Smooth muscle cell (in vitro differentiated cells): Measurements from ENCODE around the gene TACC3. TPM values are rescaled to one million over a fixed set of nuclear protein-coding genes. Genes with fewer than 3 reads are reported as not detected.

Source experiments
- DNase-seq: peaks from one replicate; lab custom pipeline; 2025; ENCODE audit not compliant: unreplicated experiment; lab: John Stamatoyannopoulos, UW
- H2AFZ ChIP-seq: fragments of 200-600 bp; sonication (generic); 2 replicates; pipeline ENCODE4 v1.6.0; 2016; ENCODE audit warnings: antibody characterized with exemption, low read depth, mild to moderate bottlenecking
- H3F3A ChIP-seq: fragments of 200-600 bp; sonication (generic); 2 replicates; pipeline ENCODE4 v1.6.0; 2017; ENCODE audit warnings: antibody characterized with exemption, low read depth
- H3K27ac ChIP-seq: fragments of 200-600 bp; sonication (generic); 2 replicates; pipeline ENCODE4 v1.5.1; 2016; ENCODE audit warnings: low read depth, mild to moderate bottlenecking
- H3K27me3 ChIP-seq: fragments of 200-600 bp; sonication (generic); 2 replicates; pipeline ENCODE4 v1.6.1; 2016; ENCODE audit warnings: low read depth, mild to moderate bottlenecking
- H3K36me3 ChIP-seq: fragments of 200-600 bp; sonication (generic); 2 replicates; pipeline ENCODE4 v1.5.1; 2016; ENCODE audit warnings: low read depth
- H3K4me1 ChIP-seq: fragments of 200-600 bp; sonication (generic); 2 replicates; pipeline ENCODE4 v1.5.1; 2016; ENCODE audit warnings: low read depth
- H3K4me2 ChIP-seq: fragments of 200-600 bp; sonication (generic); 2 replicates; pipeline ENCODE4 v1.6.0; 2016; ENCODE audit warnings: mild to moderate bottlenecking
- H3K4me3 ChIP-seq: fragments of 200-600 bp; sonication (generic); 2 replicates; pipeline ENCODE4 v1.5.1; 2016; ENCODE audit warnings: mild to moderate bottlenecking
- H3K79me2 ChIP-seq: fragments of 200-600 bp; sonication (generic); 2 replicates; pipeline ENCODE4 v1.6.0; 2016; ENCODE audit warnings: low read depth, mild to moderate bottlenecking
- H3K9ac ChIP-seq: fragments of 200-600 bp; sonication (generic); 2 replicates; pipeline ENCODE4 v1.6.0; 2016; ENCODE audit warnings: low read depth
- H3K9me3 ChIP-seq: fragments of 200-600 bp; sonication (generic); replicated peaks from 2 replicates; pipeline ENCODE4 v1.5.1; 2016; ENCODE audit warnings: low read depth
- H4K20me1 ChIP-seq: fragments of 200-600 bp; sonication (generic); 2 replicates; pipeline ENCODE4 v1.6.0; 2016; ENCODE audit warnings: low read depth
- WGBS: methylation state at CpG from one replicate; pipeline ENCODE4 v1.1.7; 2016; ENCODE audit warnings: low lambda C conversion rate; 5-methylcytosine and 5-hydroxymethylcytosine counted together
- polyA plus RNA-seq: library from polyadenylated mRNA; unstranded; fragments of >200 nt; fragmentation: Nextera tagmentation; extraction: Ambion mirVana; gene quantifications from 2 replicates; pipeline ENCODE4 v1.2.1, GENCODE V29; 2016
- total RNA-seq: library from RNA; depleted of rRNA; stranded (reverse); fragments of >200 nt; gene quantifications from 2 replicates; pipeline ENCODE4 v1.2.3, GENCODE V29; 2014
- TF ChIP-seq, protein P1 (sequence below): fragments of 200-600 bp; sonication (generic); IDR thresholded peaks from 2 replicates; pipeline ENCODE4 v1.5.1; 2017; ENCODE audit warnings: borderline replicate concordance, mild to moderate bottlenecking, antibody characterized with exemption; ENCODE audit not compliant: insufficient read depth, poor library complexity, severe bottlenecking

Gene TACC3
- total and polyA plus RNA-seq, 2 experiments from 2014 or later = 12.5 to 19.4 TPM

DNA sequence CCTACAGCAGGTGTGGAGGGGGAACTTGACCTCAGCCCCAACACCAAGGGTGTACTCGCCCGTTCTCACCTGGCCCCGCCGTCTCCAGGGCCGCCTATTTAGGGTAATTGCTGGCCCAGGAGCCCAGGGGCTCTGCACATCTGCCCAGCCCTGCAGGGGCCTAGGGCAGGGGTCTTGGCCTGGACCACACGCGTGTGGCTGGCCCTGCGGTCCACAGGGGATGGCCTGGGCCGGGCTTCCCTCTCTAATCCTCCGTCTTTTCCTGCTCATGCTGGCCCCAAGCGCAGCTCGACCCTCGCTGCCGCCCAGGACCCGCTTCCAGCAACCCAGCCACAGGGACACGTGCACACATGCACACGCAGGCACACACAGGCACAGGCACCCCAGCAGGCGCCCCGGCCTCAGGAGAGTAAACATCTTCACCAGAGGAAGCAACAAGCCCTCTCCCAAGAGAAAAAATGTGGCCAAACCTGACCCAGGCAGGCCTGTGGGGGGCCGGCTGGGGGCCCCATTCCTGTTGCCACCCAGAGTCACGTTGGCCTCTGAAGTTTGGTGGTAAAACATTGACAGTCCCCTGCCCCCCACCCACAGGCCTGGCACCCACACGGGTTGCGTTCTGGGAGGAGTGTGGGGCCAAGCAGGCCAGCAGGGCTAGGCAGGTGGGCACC lies 47.2 kb downstream of the TACC3 start:
- Histone ChIP-seq H3K4me3 (peak overlapping the region; percentile 51), H3K79me2 (no peaks in the 10 kb centered on the region), H3K4me2 (peak overlapping the region; percentile 82), H2AFZ (no peak overlapping the region), H3K27ac (no peak overlapping the region), H3F3A (no peaks in the 10 kb centered on the region), H3K9me3 (no peaks in the 10 kb centered on the region), H3K9ac (no peak overlapping the region), H3K4me1 (peaks cover 56% of the 10 kb centered on the region), H3K36me3 (no peaks in the 10 kb centered on the region), H4K20me1 (no peaks in the 10 kb centered on the region), H3K27me3 (no peaks in the 10 kb centered on the region)
- TF ChIP-seq, protein P1, sequence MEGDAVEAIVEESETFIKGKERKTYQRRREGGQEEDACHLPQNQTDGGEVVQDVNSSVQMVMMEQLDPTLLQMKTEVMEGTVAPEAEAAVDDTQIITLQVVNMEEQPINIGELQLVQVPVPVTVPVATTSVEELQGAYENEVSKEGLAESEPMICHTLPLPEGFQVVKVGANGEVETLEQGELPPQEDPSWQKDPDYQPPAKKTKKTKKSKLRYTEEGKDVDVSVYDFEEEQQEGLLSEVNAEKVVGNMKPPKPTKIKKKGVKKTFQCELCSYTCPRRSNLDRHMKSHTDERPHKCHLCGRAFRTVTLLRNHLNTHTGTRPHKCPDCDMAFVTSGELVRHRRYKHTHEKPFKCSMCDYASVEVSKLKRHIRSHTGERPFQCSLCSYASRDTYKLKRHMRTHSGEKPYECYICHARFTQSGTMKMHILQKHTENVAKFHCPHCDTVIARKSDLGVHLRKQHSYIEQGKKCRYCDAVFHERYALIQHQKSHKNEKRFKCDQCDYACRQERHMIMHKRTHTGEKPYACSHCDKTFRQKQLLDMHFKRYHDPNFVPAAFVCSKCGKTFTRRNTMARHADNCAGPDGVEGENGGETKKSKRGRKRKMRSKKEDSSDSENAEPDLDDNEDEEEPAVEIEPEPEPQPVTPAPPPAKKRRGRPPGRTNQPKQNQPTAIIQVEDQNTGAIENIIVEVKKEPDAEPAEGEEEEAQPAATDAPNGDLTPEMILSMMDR = no peak
- 58% methylated on average over 22 of the region's 23 CpGs for WGBS
- no peak for DNase-seq

DNA sequence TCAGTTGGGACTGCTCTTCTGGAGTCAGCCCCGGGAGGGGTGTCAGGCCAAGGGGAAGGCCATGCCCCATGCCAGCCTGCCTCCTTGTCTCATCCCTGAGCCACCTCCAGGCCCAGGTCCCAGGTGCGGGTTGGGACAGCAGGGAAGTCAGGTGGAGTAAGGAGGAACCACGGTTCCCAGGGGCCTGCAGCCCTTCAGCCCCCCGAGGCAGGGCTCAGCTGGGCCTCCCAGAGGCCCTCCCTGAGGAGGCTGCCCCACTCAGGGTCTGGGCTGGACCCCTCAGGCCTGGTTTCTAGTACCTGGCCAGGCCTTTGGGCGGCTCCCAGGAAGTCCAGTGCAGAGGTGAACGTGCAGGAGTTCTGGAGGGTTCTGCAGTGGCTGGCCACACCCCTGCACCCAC lies 48.4 kb downstream of the TACC3 start:
- WGBS = 87% methylated on average over 6 of the region's 6 CpGs
- no peaks in the 10 kb centered on the region for H3K27me3 ChIP-seq
- peaks cover 52% of the 10 kb centered on the region for H3K4me1 ChIP-seq
- H3K79me2 ChIP-seq = no peaks in the 10 kb centered on the region
- no peaks in the 10 kb centered on the region for H3K9me3 ChIP-seq
- H3F3A ChIP-seq = no peaks in the 10 kb centered on the region
- DNase-seq = no peak
- no peak overlapping the region for H3K4me3 ChIP-seq
- TF ChIP-seq, protein P1 = no peak
- H3K4me2 ChIP-seq = no peak overlapping the region
- H3K9ac ChIP-seq = no peak overlapping the region
- H3K36me3 ChIP-seq = no peaks in the 10 kb centered on the region
- no peaks in the 10 kb centered on the region for H4K20me1 ChIP-seq
- no peak overlapping the region for H3K27ac ChIP-seq
- H2AFZ ChIP-seq = no peak overlapping the region

DNA sequence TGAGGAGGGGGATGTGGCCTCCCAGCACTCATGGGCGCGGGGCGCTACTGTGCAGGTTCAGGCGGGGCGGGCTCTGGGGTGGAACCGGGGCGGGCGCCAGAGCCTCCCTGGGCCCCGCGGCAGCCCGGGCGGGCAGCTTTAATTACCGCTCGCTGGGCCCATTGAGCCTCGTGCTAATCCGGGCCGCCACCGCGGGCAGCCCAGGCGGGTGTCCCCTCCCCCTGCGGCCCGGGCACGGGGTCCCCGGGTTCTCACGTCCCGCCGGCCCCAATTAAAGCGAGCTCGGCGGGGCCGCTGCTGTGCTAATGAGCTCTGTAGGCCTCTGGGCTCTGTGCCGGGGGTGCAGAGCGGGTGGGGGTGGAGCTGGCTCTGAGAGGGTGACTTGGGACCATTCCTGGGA lies 48.9 kb downstream of the TACC3 start:
- Histone ChIP-seq H3K79me2 (no peaks in the 10 kb centered on the region), H2AFZ (no peak overlapping the region), H3K9me3 (no peaks in the 10 kb centered on the region), H3K4me1 (peaks cover 52% of the 10 kb centered on the region), H3K4me2 (no peak overlapping the region), H4K20me1 (no peaks in the 10 kb centered on the region), H3F3A (no peaks in the 10 kb centered on the region), H3K36me3 (no peaks in the 10 kb centered on the region), H3K27ac (no peak overlapping the region), H3K27me3 (no peaks in the 10 kb centered on the region), H3K9ac (no peak overlapping the region), H3K4me3 (no peak overlapping the region)
- 74% methylated on average over 20 of the region's 33 CpGs for WGBS
- no peak for DNase-seq
- TF ChIP-seq, protein P1 = no peak

DNA sequence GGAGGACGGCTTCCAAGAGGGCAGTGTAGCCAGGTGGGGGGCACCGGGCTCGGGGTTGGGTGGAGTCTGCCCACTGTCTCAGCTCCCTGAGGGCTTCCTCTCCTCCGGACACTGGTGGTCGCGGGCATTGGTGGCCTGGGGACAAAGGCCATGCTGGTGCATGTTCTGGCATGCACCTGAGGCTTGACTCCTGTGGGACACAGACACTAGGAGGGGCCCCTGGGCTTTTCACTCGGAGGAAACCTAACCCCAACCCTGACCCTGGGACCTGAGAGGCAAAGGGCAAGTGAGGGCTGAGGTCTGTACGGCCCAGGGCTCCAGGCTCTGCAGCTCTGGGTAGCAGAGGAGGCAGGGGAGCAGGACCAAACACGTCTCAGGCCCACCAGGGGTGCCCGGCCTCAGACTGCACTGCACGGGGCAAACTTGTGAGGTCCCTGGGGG lies 49.5 kb downstream of the TACC3 start:
- no peak overlapping the region for H3K4me2 ChIP-seq
- 91% methylated on average over 11 of the region's 11 CpGs for WGBS
- H3F3A ChIP-seq = no peaks in the 10 kb centered on the region
- no peak overlapping the region for H3K4me3 ChIP-seq
- TF ChIP-seq, protein P1 = no peak
- H3K36me3 ChIP-seq = no peaks in the 10 kb centered on the region
- no peaks in the 10 kb centered on the region for H4K20me1 ChIP-seq
- H3K9ac ChIP-seq = no peak overlapping the region
- no peak overlapping the region for H3K27ac ChIP-seq
- no peak overlapping the region for H2AFZ ChIP-seq
- no peak for DNase-seq
- H3K27me3 ChIP-seq = no peaks in the 10 kb centered on the region
- H3K9me3 ChIP-seq = no peaks in the 10 kb centered on the region
- peaks cover 52% of the 10 kb centered on the region for H3K4me1 ChIP-seq
- no peaks in the 10 kb centered on the region for H3K79me2 ChIP-seq
